PFSK-1 (cell line): Measurements from ENCODE around the gene LDLRAD3.

Experiments used
- FOXP2 ChIP-seq: optimal IDR thresholded peaks from 2 replicates; pipeline ENCODE3; 2011; ENCODE audit warnings: borderline replicate concordance, control low read depth, inconsistent platforms; ENCODE audit not compliant: insufficient read depth; ENCODE audit errors: extremely low read length, extremely low read depth
- POLR2AphosphoS5 ChIP-seq: IDR thresholded peaks from 2 replicates; pipeline ENCODE4 v1.6.1; 2012; ENCODE audit warnings: low read depth, mild to moderate bottlenecking, control low read depth, low read length, moderate library complexity
- SIN3A ChIP-seq: IDR thresholded peaks from 2 replicates; pipeline ENCODE4 v1.6.1; 2012; ENCODE audit warnings: mild to moderate bottlenecking, low read length, moderate library complexity, borderline replicate concordance; ENCODE audit not compliant: insufficient read depth
- TAF1 ChIP-seq: IDR thresholded peaks from 2 replicates; pipeline ENCODE4 v1.6.1; 2012; ENCODE audit warnings: low read length, control low read depth, borderline replicate concordance; ENCODE audit not compliant: insufficient read depth
- TF ChIP-seq, protein P1 (sequence below), 2 experiments: IDR thresholded peaks; 2 replicates each; pipeline versions ENCODE4 v1.6.1 to v1.8.0; 2011 to 2012; ENCODE audit warnings: low read depth in 2 of 2, low read length in 2 of 2, control low read depth in 1 of 2, inconsistent platforms in 1 of 2, mild to moderate bottlenecking in 1 of 2, moderate library complexity in 1 of 2; ENCODE audit not compliant: insufficient read depth in 1 of 2

LDLRAD3 gene

DNA sequence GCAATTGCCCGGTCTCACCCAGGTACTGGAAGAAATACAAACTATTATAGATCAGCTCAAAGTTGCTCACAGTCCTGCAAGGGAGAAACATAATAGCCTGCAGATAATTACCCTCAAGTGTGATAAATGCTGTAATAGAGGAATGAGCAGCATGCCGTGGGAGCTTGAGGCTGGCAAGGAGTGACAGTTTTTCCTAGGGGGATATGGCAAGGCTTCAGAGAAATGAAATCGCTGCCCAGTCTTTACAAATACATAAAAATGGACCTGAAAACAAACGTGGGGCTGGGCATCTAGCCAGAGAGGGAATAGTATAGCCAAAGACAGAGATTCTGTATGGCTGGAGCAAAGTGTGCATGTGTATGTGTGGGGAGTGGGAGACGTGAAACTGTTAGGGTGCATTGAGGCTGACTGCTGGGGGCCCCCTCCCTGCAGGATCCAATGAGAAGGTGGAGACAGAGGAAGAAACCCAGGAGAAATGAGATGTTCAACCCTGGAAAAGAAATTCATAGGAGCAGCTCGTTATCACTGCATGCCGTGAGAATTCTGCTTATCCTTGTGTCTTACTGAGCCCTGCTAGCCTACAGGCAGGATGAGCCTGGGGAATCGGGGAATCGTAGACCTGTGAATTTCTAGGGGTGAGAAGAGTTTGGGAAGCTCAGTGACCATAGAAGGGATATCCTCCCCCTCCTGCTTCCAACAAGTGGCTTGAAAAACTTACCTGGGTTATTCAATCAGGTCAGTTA is 167.0 kb downstream of the LDLRAD3 start:
- TF ChIP-seq FOXP2 (no peak), POLR2AphosphoS5 (no peak), SIN3A (no peak), TAF1 (no peak)
- TF ChIP-seq, protein P1, sequence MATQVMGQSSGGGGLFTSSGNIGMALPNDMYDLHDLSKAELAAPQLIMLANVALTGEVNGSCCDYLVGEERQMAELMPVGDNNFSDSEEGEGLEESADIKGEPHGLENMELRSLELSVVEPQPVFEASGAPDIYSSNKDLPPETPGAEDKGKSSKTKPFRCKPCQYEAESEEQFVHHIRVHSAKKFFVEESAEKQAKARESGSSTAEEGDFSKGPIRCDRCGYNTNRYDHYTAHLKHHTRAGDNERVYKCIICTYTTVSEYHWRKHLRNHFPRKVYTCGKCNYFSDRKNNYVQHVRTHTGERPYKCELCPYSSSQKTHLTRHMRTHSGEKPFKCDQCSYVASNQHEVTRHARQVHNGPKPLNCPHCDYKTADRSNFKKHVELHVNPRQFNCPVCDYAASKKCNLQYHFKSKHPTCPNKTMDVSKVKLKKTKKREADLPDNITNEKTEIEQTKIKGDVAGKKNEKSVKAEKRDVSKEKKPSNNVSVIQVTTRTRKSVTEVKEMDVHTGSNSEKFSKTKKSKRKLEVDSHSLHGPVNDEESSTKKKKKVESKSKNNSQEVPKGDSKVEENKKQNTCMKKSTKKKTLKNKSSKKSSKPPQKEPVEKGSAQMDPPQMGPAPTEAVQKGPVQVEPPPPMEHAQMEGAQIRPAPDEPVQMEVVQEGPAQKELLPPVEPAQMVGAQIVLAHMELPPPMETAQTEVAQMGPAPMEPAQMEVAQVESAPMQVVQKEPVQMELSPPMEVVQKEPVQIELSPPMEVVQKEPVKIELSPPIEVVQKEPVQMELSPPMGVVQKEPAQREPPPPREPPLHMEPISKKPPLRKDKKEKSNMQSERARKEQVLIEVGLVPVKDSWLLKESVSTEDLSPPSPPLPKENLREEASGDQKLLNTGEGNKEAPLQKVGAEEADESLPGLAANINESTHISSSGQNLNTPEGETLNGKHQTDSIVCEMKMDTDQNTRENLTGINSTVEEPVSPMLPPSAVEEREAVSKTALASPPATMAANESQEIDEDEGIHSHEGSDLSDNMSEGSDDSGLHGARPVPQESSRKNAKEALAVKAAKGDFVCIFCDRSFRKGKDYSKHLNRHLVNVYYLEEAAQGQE (IDR thresholded peaks at IDR 0.05; ENCODE audit: insufficient read depth in 1 of 2, low read depth in 2 of 2, low read length in 2 of 2) = no peak

DNA sequence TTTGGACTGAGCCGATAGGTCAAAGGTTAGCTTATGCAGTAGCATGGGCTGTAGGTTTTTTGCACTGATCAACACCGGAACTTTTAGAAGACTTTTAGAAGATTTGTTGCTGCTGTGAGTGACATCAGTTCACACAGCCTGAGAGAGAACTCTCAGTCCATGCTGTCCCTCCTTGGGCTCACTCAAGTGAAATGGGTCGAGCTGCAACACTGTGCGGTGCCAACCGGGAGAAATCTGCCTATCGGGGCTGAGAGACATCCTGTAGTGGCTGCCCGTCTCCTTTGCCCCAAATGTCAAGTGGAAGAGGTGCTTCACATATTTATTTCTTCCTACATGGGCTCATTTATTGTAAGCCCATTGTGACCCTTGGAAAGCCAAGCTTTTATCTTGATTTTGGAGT is 170.2 kb downstream of the LDLRAD3 start:
- TF ChIP-seq TAF1 = no peak
- TF ChIP-seq, protein P1 (IDR thresholded peaks at IDR 0.05; ENCODE audit: insufficient read depth in 1 of 2, low read depth in 2 of 2, low read length in 2 of 2) = no peak
- no peak for TF ChIP-seq FOXP2
- no peak for TF ChIP-seq SIN3A
- TF ChIP-seq POLR2AphosphoS5 = no peak

DNA sequence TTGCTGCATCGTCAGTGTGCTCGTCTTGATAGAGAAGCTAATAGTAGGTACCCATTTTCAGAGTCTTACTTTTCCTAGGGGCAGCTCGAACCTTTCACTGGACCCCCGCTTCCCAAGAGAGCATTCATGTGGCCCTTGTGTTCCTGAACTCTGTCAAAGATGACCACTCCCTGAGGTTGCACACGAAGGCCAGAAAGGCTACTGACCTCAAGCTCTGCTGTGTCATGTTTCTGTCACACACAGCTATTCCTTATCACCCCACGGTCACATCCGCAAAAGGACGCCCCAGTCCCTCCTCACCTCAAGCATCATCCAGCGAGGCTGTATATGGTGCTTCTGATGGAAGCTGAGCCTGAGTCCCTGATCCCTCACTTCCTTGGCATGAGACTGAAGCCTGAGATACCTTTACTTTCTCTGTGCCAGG is 171.5 kb downstream of the LDLRAD3 start:
- no peak for TF ChIP-seq TAF1
- TF ChIP-seq SIN3A = no peak
- TF ChIP-seq, protein P1 (IDR thresholded peaks at IDR 0.05; ENCODE audit: insufficient read depth in 1 of 2, low read depth in 2 of 2, low read length in 2 of 2) = no peak
- no peak for TF ChIP-seq FOXP2
- TF ChIP-seq POLR2AphosphoS5 = no peak

DNA sequence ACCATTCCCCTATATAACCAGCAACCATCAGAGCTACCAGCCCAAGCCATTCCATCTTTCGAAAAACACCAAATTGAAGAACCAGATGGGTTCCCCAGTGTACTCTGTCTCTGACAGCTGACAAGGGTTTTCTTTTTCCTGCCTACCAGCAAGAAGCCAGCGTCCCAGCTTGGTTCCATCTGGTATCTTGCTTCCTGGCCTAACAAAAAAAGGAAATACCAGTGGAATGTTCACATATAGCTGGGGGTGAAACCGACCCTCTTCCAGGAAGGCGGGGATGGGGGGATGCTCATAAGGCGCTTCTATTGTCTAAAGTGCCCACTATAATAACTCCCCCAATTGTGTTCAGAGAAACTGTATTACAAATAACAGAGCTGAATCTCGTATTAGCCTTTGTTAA is 172.3 kb downstream of the LDLRAD3 start:
- TF ChIP-seq POLR2AphosphoS5 (no peak), TAF1 (no peak), SIN3A (no peak), FOXP2 (no peak)
- TF ChIP-seq, protein P1 (IDR thresholded peaks at IDR 0.05; ENCODE audit: insufficient read depth in 1 of 2, low read depth in 2 of 2, low read length in 2 of 2) = no peak

DNA sequence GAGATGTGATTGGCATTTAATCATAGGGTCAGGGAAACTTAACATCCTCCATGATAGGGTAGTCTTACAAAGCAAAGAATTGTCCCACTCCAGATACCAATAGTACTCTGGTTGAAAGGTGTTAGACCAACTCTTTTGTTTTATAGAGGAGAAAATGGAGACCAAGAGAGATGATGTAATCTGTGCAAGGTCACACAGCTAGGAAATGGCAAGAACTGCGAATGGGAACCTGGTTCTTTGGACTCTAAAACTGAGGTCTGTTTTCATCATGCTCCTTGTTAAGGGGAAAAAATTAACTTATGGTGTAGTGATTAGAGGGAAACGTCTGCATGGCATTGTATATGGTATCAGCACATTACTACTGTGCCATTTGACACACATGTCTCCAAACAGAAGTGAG is 174.2 kb downstream of the LDLRAD3 start:
- TF ChIP-seq SIN3A (no peak), POLR2AphosphoS5 (no peak)
